ENCODE results near the gene PLCB4.

The PLCB4 gene

DNA sequence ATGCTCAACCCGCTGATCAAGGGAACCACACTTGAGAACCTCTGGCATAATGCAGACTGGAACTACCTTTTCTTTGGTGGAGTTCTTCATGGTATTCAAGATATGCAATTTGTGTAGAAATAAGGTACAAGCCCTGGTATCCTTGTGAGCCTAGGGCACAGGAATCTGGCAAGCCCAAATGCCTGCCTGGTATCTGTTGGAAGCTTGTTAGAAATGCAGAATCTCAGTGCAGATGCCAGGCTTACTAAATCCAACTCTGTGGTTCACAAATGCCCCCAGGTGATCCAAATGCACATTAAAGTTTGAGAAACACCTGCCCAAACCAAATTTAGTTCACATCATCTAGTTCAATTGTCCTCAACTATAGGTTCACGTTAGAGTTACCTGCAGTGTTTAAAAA is 285.7 kb downstream of the PLCB4 start:
- no peak for TF ChIP-seq CTCF (IDR thresholded peaks at IDR 0.05; ENCODE audit: borderline replicate concordance, insufficient read depth, low read depth, low read length)
- H3K4me3 ChIP-seq (ENCODE audit: low read depth, low read length) = no peak overlapping the region

DNA sequence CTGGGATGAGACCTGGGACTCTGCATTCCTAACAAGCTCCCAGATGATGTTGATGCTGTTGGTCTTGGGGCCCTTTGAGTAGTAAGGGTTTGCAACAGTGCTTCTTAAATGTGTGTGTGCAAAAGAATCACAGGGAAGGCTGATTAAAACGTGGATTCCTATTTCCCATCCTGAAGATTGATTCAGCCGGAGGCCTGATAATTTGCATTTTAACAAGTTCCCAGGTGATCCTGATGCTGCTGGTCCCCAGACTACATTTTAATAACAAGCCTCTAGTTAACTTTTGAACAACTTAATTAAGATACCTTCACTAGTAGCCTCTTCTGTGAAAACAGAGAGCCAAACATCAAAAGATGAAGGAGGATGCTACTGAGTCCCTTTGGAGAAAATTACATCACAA is 289.1 kb downstream of the PLCB4 start:
- TF ChIP-seq CTCF (IDR thresholded peaks at IDR 0.05; ENCODE audit: borderline replicate concordance, insufficient read depth, low read depth, low read length) = no peak

DNA sequence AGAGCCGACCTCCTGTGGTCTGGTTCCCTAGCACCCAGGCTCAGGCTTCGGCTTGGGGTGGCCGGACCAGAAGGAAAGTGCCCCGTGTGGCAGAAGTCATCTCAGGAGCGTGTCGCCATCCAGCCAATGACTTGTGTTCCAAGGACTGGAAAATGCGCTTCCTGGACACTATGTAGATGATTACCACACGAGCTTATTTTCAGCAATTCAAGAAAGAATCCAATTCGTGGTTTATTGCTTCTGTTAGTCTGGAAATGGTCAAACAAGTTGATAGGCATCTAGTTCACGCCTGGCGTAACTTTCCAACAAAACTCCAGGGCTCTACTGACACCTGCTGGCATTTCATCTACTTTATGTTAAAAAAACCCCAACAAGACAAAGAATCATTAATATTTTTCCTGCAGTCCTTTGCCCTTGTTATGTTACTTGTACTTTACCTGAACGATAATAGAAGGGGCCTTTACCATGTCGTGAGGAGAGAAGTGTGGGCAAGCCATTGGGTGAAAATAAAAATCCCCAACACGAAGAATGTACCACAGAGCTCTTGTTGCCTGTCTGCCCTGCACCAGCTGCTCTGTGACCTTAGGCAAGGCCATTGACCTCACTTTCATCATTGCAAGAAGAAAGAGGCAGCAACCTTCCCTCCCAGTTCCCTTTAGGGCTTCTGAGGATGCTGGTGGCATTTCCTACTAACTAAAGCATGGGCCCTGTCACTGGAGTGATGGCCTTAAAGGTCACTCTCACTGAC is 290.8 kb downstream of the PLCB4 start:
- no peak overlapping the region for H3K4me3 ChIP-seq (ENCODE audit: low read depth, low read length)
- no peak for TF ChIP-seq CTCF (IDR thresholded peaks at IDR 0.05; ENCODE audit: borderline replicate concordance, insufficient read depth, low read depth, low read length)

More for the DNA sequence above, 289.1 kb downstream of the PLCB4 start:
- no peak overlapping the region for H3K4me3 ChIP-seq (ENCODE audit: low read depth, low read length)

DNA sequence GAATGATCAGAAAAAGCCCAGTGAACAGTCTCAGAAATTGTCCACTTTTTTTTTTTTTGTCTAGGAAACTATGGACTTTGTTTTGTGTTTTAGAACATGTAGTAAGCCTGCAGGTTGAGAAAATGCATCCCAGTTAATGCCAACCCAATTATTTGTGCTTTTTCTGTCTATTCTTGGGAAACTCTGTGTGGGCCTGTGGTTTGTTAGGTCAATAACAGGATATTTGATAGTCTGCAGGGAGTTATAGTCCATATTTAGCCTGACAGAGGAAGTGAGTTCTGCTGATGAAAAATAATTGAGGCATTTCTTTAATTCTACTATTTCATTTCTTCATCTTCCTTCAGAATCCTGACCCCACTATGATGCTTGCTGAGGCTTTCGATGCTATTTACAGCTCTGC is 291.5 kb downstream of the PLCB4 start:
- no peak for TF ChIP-seq CTCF (IDR thresholded peaks at IDR 0.05; ENCODE audit: borderline replicate concordance, insufficient read depth, low read depth, low read length)
- no peak overlapping the region for H3K4me3 ChIP-seq (ENCODE audit: low read depth, low read length)

DNA sequence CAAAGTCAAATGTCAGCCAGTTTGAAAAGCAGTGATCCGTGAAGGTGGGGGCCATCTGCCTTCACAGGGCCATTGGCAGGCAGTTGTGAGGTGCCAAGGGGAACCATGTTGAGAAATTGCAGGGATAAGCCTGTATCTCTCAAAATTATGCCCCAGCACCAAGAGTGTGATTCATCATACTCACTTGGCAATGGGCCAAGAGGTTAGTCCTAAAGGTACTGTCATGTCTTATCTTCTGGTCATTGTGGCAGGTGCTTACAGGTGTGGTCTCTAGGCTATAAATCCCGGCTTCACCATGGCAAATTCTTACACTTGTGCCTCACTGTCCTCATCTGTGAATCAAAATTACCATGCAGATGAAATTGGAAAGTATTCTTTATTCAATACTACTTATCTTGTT is 294.8 kb downstream of the PLCB4 start:
- no peak overlapping the region for H3K4me3 ChIP-seq (ENCODE audit: low read depth, low read length)
- no peak for TF ChIP-seq CTCF (IDR thresholded peaks at IDR 0.05; ENCODE audit: borderline replicate concordance, insufficient read depth, low read depth, low read length)

GRCh38 chr20:9367328-9367727 is 298.4 kb downstream of the PLCB4 start:
- H3K4me3 ChIP-seq (ENCODE audit: low read depth, low read length) = no peak overlapping the region
- TF ChIP-seq CTCF (IDR thresholded peaks at IDR 0.05; ENCODE audit: borderline replicate concordance, insufficient read depth, low read depth, low read length) = no peak

DNA sequence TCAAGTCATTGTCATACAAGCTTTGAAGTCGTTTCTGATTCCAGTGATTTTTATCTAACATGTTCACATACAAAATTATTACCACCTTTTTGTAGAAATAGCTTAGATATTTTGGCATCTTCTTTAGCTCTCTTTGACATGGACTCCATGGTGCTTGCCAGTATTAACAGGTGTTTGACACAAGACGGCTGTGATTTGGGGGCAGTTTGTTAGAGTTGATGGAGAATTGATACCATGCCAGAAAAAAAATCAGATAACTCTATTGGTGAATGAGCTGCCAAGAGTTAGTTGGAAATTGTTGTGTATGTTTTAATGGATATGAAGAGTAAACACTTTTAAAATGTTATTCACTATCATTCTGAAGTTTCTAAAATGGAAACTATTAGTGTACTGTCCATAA is 298.9 kb downstream of the PLCB4 start:
- H3K4me3 ChIP-seq (ENCODE audit: low read depth, low read length) = no peak overlapping the region
- TF ChIP-seq CTCF (IDR thresholded peaks at IDR 0.05; ENCODE audit: borderline replicate concordance, insufficient read depth, low read depth, low read length) = no peak

Data from GM12875 (cell line).